LoVo (cell line): Measurements from ENCODE around the gene NUP210L.

Experiments
- DNase-seq: peaks from one replicate; pipeline ENCODE4 v3.0.0-alpha.2; 2016; ENCODE audit warnings: low spot score

NUP210L gene

DNA sequence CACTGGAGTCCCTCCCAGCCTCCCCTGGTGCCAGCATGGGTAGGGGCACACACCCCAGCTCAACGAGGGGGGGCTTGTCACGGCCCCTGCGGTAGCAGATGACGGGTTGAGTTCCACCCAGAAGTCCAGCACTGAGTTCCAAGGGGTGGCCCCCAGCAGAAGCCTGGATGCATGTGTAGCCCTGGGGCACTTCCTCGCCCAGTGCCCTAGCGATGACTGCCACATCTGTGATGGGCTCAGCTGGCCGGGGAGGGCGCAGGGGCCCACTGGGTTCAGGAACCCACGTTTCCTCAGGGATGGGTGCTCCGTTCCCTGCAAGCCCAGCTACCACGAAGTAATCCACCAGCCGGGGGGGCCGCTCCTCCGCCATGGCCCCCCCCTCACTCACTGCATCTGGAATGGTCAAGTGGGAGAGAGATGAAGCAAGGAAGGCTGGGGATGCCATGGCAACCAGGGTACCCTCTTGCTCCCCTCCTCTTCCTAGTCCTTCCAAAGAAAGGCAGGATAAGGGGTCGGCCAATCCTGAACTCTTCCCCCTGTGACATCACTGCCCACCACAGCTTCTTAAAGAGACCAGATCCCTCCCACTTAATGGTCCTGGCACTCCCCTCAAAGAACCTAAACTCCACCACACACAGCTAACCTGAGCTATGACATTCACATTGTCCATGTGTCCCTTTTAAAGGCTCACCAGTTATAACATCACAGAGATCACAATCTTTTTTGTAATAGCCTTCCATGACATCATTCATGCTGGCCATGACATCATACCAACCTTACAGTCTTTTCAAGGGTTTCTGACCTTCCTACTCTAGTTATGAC lies 210.7 kb downstream of the NUP210L start:
- no peak for DNase-seq

DNA sequence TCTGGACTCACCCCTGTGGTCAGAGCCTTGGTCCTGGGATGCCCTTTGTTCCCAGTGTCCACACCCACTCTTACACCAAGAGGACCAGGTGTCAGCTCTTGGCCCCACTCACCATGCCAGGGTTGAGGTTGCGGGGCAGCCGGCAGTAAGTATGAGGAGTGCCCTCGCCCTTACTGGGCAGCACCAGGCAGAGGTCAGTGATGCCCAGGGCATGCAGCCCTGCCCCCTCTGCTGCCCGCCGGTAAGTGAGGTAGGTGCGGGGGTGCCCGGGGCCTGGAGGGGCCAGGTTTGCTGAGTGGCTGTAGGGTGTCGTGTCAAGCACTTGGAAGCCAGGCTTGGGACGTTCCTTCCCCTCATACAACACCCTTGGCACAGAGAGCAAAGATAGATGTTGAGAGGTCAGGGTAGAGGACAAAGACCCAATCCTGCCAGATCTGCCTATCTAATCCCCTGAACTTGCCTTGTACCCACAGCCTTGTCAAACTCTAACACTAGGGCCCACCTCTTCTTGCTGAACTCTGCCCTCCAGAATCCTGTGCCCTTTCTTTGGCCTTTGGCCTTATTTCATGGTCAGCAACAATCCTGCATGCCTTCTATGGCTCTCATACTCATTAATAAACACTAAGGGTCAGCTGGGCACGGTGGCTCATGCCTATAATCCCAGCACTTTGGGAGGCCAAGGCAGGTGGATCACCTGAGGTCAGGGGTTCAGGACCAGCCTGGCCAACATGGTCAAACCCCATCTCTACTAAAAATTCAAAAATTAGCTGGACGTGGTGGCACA lies 211.9 kb downstream of the NUP210L start:
- DNase-seq, result no peak
